Measurements from ENCODE around the gene RALB. TPM values are rescaled to one million over a fixed set of nuclear protein-coding genes. Genes with fewer than 3 reads are reported as not detected.
"Not testable (repeated sequence)": the region's sequence is repeated elsewhere in the genome, so short reads cannot be mapped to it uniquely, and the experiment has no call there.

RALB gene
- total RNA-seq, 1 experiment from 2014 or later: 31.5 TPM

- in situ Hi-C loops (cut with HindIII; ENCODE audit: low pct_unique_long_range_greater_than_20kb, low sequenced_read_pairs): no loop called here
- DNase-seq (ENCODE audit: low read depth, low spot score): no peak
Measured at GRCh38 chr2:120316528-120317179, 64.0 kb downstream of the RALB start.

GRCh38 chr2:120317180-120317533 lies 64.5 kb downstream of the RALB start:
- DNase-seq (ENCODE audit: low read depth, low spot score): no peak
- in situ Hi-C loops (cut with HindIII; ENCODE audit: low pct_unique_long_range_greater_than_20kb, low sequenced_read_pairs): no loop called here

DNA sequence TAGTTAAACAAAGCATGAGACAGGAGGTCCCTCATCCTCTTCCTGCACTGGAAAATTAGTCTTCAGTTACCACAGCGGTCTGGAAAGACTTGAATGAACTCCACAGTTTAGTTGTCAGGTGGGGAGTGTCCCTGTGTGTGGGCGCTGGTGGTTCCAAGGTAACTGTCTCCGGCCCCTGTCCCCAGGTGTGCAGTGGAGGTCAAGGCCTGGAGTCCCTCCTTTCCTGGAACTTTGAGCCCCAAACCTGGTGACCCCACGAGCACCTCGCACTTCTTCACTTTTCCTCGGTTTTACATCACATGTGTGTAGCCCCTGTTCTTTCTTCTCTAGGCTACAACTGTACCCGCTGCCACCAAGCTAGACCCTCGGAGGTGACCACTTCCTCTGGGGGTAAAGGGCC lies 65.3 kb downstream of the RALB start:
- DNase-seq (ENCODE audit: low read depth, low spot score): no peak
- in situ Hi-C loops (cut with HindIII; ENCODE audit: low pct_unique_long_range_greater_than_20kb, low sequenced_read_pairs): no loop called here

DNA sequence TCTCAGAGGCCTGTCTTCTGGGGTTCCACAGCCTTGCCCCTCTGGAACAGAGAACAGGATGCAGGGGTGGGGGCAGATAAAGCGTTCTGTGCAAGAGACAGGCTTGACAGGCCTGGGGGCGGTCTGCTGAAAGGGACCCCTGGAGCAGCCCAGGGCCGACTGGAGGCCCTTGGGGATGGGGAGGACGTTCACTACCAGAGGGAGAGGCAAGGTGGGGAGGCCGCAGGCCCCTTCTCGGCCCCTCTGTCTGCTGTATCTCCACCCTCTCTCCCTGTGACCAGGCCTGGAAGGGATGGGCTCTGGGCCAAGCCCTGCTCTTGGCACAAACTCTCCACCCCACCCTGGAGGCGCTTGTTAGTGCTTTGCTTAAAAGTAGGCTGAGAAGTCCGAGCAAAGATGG lies 66.0 kb downstream of the RALB start:
- in situ Hi-C loops (cut with HindIII; ENCODE audit: low pct_unique_long_range_greater_than_20kb, low sequenced_read_pairs): no loop called here
- DNase-seq (ENCODE audit: low read depth, low spot score): no peak

DNA sequence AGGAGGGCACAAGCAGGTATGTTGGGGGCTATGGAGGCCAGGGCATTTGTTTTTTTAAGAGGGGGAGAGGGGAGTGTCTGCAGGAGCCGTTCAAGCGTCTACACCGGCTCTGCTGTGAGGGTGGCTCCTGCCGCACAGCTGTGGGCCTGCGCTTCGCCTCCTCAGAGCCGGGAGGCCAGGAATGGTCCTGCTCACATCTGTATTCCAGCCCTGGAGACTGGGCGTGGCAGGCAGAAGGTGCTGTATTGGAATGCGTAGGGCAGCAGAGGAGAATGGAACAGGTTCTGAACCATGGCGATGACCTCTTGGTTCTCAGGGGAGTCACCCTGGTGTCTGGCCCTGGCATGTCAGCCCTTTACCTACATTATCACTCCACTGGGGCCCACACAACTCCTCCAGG lies 66.5 kb downstream of the RALB start:
- in situ Hi-C loops (cut with HindIII; ENCODE audit: low pct_unique_long_range_greater_than_20kb, low sequenced_read_pairs): no loop called here
- DNase-seq (ENCODE audit: low read depth, low spot score): no peak

DNA sequence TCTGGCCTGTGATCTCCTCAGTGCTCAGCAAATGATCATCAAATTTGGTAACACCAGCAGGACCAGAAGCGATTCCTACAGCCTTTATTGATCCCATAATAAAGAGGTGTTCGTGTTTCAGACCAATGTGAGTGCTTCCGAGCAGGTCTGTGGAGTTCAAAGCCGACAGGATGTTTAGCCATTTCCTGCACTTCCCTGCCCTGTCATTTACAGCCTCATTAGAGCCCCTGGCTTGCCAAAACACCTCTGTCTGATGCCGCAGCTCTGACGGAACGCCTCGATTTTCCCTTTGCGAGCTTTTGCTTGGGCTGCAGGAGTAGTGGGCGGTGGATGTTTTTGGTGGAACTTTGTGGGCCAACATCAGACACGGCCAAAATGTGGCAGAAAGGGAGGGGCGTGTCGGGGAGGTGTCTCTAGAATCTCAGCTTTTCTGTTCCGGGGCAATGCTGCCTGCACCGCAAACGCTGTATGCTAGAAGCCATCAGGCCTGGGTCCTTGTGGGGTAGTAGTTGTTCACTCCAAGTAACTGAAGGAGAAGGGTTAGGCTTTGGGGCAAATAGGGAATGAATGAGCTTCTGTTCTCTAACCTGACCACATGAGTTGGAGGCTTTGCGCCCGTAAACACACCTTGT lies 67.2 kb downstream of the RALB start:
- in situ Hi-C loops (cut with HindIII; ENCODE audit: low pct_unique_long_range_greater_than_20kb, low sequenced_read_pairs): no loop called here
- DNase-seq (ENCODE audit: low read depth, low spot score): no peak

GRCh38 chr2:120320318-120320851 lies 67.7 kb downstream of the RALB start:
- in situ Hi-C loops (cut with HindIII; ENCODE audit: low pct_unique_long_range_greater_than_20kb, low sequenced_read_pairs): no loop called here
- no peak for DNase-seq (ENCODE audit: low read depth, low spot score)

GRCh38 chr2:120320887-120321556 lies 68.4 kb downstream of the RALB start:
- in situ Hi-C loops (cut with HindIII; ENCODE audit: low pct_unique_long_range_greater_than_20kb, low sequenced_read_pairs); DNase-seq (ENCODE audit: low read depth, low spot score): not testable (repeated sequence)

DNA sequence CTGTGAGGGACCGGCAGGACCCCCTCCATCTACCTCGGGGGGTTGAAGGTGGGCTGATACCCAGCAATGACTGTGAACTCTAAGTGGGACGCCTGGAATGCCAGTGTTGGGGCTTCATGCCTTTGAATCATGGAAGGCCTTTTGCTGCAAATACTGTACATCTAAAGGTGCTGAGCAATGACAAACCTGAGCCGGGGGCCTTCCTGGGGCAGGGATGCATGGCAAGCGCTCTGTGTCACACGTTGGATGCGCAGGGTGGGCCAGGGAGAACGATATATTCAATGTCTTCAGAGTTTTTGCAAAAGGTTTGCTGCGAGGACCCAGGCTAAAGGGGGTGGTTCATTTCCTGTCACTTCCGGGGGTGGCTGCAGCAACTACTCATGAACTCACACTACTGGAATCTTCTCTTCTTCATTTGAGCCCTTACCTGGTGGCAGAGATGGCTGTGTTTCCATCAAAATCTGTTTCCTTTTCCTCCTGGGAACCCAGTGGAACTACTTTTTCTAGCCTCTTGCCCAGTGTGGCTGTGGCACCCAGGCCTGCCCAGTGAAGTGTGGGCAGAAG lies 69.2 kb downstream of the RALB start:
- in situ Hi-C loops (cut with HindIII; ENCODE audit: low pct_unique_long_range_greater_than_20kb, low sequenced_read_pairs): no loop called here
- DNase-seq (ENCODE audit: low read depth, low spot score): no peak

DNA sequence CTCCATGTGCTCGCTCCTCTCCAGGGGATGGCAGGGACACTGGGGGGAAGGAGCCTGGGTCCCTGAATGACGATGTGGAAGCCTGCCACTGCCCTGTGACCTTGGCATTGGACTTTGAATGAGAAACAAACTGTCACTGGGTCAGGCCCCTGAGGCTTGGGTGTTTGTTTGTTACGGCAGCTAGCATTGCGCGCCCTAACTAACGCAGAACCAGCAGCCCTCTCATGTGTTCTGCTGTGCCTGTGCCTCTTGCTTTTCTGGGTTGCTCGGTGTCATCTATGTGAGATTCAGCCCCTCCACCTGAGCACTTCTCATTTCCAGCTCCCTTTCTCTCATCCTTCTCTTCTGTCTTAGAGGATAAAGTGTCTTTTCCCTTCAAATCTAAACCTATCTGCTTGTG lies 69.7 kb downstream of the RALB start:
- DNase-seq (ENCODE audit: low read depth, low spot score): no peak
- in situ Hi-C loops (cut with HindIII; ENCODE audit: low pct_unique_long_range_greater_than_20kb, low sequenced_read_pairs): no loop called here

- DNase-seq (ENCODE audit: low read depth, low spot score): no peak
- in situ Hi-C loops (cut with HindIII; ENCODE audit: low pct_unique_long_range_greater_than_20kb, low sequenced_read_pairs): no loop called here
Measured at GRCh38 chr2:120323214-120323613, 70.6 kb downstream of the RALB start.

DNA sequence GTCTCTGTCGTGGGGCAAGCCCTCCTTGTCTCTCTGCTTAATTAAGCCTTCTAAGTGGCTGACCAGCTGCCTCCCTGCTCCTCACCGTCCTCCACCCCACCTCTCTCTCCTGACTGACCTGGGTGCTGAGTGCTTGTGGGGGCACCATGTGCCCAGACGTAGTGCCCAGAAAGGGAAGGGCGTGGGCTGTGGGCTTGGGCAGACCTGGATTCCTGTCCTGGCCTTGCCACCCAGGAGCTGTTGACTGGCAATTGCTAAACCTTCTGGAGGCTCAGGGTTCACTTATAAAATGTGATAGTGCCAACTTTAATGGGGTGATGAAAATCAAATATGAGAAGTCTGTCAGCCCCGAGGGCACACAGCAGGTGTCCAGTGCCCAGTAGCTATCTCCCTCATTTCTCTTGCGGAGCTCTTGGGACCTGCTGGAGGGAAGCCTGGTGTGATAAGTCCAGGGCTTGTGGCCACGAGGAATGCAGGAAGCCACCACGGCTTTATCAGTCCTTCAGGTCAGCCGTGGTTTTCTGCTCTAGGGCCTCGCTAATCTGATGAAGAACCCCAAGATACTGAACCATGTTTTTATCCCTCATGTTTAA lies 71.3 kb downstream of the RALB start:
- no peak for DNase-seq (ENCODE audit: low read depth, low spot score)
- in situ Hi-C loops (cut with HindIII; ENCODE audit: low pct_unique_long_range_greater_than_20kb, low sequenced_read_pairs): no loop called here

- DNase-seq (ENCODE audit: low read depth, low spot score): no peak
- in situ Hi-C loops (cut with HindIII; ENCODE audit: low pct_unique_long_range_greater_than_20kb, low sequenced_read_pairs): no loop called here
Measured at GRCh38 chr2:120324933-120325332, 72.3 kb downstream of the RALB start.

DNA sequence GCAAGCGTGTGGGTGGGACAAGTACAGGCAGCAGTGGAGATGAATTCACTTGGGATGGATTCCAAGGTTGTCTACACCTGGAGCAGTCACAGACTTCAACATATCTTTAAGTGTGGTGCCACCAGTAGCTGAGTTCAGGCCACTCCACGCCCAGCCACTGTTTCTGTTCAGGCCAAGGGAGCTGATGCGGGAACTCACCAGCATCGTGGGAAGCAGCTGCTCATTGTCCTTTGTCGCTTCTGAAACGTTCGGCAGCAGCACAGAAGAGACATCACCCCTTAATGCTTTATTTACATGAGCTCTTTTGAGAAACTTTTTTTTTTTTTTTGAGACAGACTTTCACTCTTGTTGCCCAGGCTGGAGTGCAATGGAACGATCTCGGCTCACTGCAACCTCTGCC lies 73.4 kb downstream of the RALB start:
- DNase-seq (ENCODE audit: low read depth, low spot score): no peak
- in situ Hi-C loops (cut with HindIII; ENCODE audit: low pct_unique_long_range_greater_than_20kb, low sequenced_read_pairs): no loop called here

DNA sequence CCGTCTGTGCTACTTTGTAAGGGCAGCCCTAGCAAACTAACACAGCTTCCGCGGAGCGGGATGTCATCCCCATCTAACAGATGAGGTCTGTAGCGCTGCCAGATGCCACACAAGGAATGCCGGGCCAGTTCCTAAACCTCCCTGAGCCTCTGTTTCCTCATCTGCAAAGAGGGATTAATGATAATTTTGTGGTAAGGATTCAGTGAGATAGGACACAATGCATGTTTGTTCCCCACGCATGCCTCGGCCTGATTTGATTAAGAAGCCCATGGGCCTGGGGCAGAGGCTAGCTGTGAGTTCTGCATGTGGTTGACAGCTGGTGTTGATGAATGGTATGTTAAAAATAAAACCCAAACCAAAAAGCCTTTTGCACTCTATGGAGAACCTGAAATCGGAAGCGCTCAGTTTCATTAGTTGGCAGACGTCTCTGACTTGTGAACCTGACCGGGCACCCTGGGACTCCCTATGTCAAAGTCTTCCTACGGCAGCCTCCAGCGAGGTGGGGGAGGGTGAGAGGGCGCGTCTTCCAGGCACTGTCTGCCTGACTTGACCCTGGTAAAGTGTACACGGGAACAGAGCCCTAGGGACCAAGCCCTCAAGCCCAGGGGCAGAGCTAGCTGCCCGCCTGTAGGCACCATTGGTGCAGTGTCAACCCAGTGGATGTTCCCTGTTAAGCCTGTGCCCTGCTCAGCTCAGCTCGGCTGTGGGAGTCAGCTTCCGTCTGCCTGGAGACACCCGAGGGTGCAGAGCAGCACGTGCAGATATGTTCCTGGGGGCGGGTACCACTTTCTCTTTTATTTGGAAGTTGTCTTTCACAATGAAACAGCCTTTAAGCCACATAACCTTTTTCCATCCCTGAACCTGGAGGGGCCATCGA lies 78.5 kb downstream of the RALB start:
- in situ Hi-C loops (cut with HindIII; ENCODE audit: low pct_unique_long_range_greater_than_20kb, low sequenced_read_pairs): no loop called here
- no peak for DNase-seq (ENCODE audit: low read depth, low spot score)

DNA sequence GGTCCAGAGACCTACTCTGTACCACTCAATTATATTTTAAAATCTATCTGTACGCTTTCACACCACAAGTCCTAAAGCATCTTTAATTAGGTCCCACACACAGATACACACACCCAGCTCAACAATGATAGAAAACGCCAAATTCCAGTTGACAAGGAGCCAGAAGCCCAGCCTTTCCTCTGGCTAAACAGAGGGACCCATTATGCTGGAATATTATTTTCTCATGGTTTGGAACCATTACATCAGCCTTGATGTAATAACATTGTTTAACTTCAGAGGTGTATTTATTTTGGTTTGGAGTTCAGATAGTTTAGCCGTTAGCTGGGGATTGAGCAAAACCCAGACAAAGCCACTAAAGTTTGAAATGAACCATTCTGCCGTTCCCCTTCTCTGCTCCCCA lies 79.3 kb downstream of the RALB start:
- in situ Hi-C loops (cut with HindIII; ENCODE audit: low pct_unique_long_range_greater_than_20kb, low sequenced_read_pairs): no loop called here
- DNase-seq (ENCODE audit: low read depth, low spot score): peak; percentile 17

DNA sequence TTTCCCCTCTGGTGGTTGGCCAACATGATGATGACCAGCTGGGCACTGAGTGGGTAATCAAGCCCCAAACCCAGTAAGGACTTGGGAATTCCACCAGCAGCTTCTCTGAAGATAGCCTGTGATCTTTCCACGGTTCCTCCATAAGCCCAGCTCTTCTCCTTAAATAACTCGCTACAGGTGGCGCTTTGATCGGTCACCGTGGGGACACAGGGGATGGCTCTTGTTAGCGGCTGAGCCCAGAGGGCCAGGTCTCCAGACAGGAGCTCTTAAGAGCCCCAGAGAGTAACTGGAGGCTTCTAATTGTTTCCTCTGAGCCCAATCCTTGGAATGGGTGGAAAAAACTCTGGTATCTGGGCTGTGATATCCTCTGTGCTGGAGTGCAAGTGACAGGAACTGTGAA lies 79.7 kb downstream of the RALB start:
- no peak for DNase-seq (ENCODE audit: low read depth, low spot score)
- in situ Hi-C loops (cut with HindIII; ENCODE audit: low pct_unique_long_range_greater_than_20kb, low sequenced_read_pairs): no loop called here
